Melanocyte of skin (primary cell): ENCODE results near the gene RDH14. TPM values are rescaled to one million over a fixed set of nuclear protein-coding genes. Genes with fewer than 3 reads are reported as not detected.

Experiments
- small RNA-seq, 2 donors: library from RNA; depleted of rRNA; stranded (forward); fragments of <200 nt; gene quantifications; one replicate each; pipeline ENCODE3, GENCODE V24; 2012
- total RNA-seq, 2 donors: library from RNA; depleted of rRNA; stranded (reverse); fragments of >200 nt; gene quantifications; 2 replicates each; pipeline ENCODE4 v1.2.3, GENCODE V29; 2012

Gene RDH14, protein sequence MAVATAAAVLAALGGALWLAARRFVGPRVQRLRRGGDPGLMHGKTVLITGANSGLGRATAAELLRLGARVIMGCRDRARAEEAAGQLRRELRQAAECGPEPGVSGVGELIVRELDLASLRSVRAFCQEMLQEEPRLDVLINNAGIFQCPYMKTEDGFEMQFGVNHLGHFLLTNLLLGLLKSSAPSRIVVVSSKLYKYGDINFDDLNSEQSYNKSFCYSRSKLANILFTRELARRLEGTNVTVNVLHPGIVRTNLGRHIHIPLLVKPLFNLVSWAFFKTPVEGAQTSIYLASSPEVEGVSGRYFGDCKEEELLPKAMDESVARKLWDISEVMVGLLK
- total RNA-seq = 10 to 100 TPM; 21.7 to 23.0 TPM

GRCh38 chr2:18560031-18560796, at the start of gene RDH14:
Gene RDH14, minus strand, starts transcription at chr2:18560653. Its CDS starts 81 bp downstream, at chr2:18560572.

DNA sequence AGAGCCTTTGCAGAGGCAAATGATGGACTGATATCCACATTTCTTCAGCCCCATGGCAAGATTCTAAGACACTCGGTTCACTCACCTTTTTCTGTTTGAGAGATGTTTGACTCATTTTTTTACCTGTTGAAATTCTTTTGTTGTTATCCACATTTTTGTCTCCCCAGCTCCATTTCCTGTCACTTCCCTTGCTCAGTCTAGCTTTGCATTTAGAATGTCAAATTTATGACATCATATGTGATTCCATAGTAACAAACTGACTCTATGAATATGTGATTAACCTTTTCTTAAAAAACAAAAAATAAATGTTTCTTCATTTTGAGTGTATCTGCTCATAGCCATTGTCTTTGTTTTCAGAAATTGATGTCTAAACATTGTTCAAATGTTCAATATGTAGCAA, 28.9 kb upstream of the RDH14 start, which contains the start of gene NT5C1B:
Gene NT5C1B (minus strand): TSS at position 216 of the 400 bp plus-strand sequence. CDS start 101 bp downstream, at position 115.

Small RNA genes lying within 50 kb of the gene (small RNA-seq; reads per million reads assigned to genes)
- 0 reads per million in 2 donors for gene RNU6-1215P

Other genes starting within 250 kb of the RDH14 start
- gene NT5C1B, start 28.9 kb upstream of the RDH14 start, total RNA-seq = not detected